ENCODE measurements around the gene FGG. TPM values are rescaled to one million over a fixed set of nuclear protein-coding genes. Genes with fewer than 3 reads are reported as not detected.

Gene FGG
- not detected for total RNA-seq

DNA sequence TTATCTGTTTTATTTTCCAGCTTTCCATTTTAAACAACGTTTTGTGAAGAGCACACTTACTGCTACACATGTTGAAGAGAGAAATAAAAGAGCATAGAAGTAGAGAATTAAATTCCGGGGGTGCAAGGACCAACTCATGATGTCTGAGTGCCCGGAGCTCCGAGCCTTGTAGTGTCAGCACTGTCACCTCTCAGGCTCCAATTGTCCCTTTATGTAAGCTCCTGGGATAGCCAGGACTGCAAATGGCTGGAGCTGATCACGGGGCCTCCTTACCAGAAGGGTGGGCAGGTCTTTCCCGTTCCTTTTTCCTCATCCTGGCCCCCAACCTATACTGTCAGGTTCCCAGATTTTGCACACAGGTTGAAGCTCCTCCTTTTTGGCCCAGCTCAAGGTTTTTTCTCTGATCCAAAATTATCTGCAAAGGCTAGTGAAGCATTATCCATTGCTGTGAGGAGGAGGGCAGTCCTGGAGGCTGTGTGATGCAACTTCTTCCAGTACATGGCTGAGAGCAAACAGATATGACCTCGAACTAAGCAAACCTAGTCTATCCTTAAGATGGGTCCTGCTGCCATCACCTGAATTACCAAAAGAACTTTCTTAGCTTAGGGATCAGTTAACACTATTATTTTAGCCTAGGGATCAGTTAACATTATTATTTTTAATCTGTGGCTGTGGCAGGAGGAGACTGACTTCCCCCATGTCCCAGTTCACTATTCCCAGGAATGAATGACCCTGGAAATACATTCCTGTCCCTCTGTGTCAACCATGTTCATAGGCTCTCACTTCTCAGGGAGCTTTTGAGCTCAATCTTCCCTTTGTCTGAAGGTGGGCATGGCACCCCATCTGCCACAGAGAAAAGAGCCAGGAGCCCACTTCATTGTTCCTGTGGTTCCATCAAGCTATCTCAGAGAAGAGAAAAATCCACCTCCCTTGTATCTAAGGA, at the start of gene FGG:
TSS of gene FGG (minus strand) at position 185 of the 943 bp plus-strand sequence. CDS start at position 138, 47 bp downstream.
- Histone ChIP-seq H3K36me3 (no peaks in the 10 kb centered on the region), H3K27me3 (peaks cover 13% of the 10 kb centered on the region), H3K27ac (no peak within 1 kb of the TSS), H3K4me3 (no peak within 1 kb of the TSS), H3K9me3 (no peaks in the 10 kb centered on the region), H3K4me1 (no peaks in the 10 kb centered on the region)
- TF ChIP-seq POLR2AphosphoS5 (IDR thresholded peaks at IDR 0.05) (no peak), EP300 (IDR thresholded peaks at IDR 0.05) (no peak), POLR2A (IDR thresholded peaks at IDR 0.05) (no peak), CTCF (IDR thresholded peaks at IDR 0.05) (no peak)
- 57 to 72% methylated on average over 6 to 7 of the region's 7 CpGs for WGBS, 2 donors (ENCODE audit: low coverage in 1 of 2)
- ATAC-seq: no peak

DNA sequence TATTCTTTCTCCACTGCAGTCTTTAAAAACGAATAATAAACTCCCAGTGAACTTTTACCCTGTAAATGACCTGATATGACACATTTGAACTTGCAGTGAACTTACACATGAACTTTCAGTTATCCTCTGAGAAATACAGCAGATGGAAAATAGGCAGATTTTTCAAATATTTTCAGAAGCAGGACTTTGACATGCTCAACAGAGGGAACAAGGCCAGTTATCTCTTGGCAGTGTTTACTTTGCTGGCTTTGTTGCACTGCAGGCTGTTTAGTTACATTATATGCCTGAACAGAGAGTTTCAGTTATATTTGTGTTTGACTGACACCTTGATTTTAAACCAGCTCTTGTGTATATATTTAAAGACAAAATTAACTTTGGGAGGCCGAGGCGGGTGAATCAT, 47.6 kb upstream of the FGG start:
- no peaks in the 10 kb centered on the region for H3K36me3 ChIP-seq
- no peak for ATAC-seq
- peak overlapping the region in 1 of 4 donors; percentile 40 for H3K27ac ChIP-seq
- no peak overlapping the region for H3K4me3 ChIP-seq
- 0 to 13% methylated on average over 3 of the region's 3 CpGs for WGBS, 2 donors (ENCODE audit: low coverage in 1 of 2)
- H3K27me3 ChIP-seq: no peaks in the 10 kb centered on the region
- no peaks in the 10 kb centered on the region for H3K9me3 ChIP-seq
- peaks cover 0 to 18% (median 7%) of the 10 kb centered on the region in 3 donors for H3K4me1 ChIP-seq
- no peak for TF ChIP-seq EP300 (IDR thresholded peaks at IDR 0.05)
- peak; percentile 46 for TF ChIP-seq POLR2AphosphoS5 (IDR thresholded peaks at IDR 0.05)

DNA sequence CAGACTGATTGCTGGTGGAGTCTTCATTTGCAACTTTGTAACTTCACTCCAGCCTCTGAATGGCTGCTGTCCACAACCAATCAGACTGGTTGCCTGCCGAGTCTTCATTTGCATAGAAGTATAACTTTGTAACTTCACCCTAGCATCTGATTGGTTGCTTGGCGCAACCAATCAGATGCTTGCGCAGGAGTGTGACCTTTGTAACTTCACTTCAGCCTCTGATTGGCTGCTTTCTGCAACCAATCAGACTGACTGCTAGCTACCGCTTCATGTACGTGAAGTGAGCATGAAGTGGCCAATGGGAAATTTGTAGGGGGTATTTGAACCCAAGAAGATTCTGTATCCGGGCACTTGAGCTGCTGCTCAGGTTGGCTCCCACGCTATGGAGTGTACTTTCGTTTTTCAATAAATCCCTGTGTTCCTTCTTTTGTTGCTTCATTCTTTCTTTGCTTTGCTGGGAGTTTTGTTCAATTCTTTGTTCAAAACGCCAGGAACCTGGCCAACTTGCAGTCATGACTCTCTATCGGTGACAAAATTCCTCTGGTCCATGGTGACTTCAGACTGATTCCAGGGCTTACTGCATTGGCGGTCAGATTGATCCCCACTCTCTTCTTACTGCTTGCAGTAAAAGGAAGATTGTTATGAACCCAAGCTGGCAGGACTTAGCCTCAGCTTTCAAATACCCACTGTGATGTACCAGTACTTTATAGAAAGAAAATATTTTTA, 46.4 kb upstream of the FGG start:
- WGBS, 2 donors (ENCODE audit: low coverage in 1 of 2): 39 to 74% methylated on average over 7 to 10 of the region's 11 CpGs
- Histone ChIP-seq H3K4me3 (no peak overlapping the region), H3K36me3 (no peaks in the 10 kb centered on the region), H3K27ac (peak overlapping the region in 1 of 4 donors; percentile 0), H3K4me1 (peaks cover 0 to 18% (median 7%) of the 10 kb centered on the region in 3 donors), H3K27me3 (no peaks in the 10 kb centered on the region), H3K9me3 (no peaks in the 10 kb centered on the region)
- no peak for ATAC-seq
- no peak for TF ChIP-seq POLR2A (IDR thresholded peaks at IDR 0.05)
- no peak for TF ChIP-seq POLR2AphosphoS5 (IDR thresholded peaks at IDR 0.05)
- TF ChIP-seq CTCF (IDR thresholded peaks at IDR 0.05): no peak
- TF ChIP-seq EP300 (IDR thresholded peaks at IDR 0.05): no peak

GRCh38 chr4:154643493-154643892, 31.0 kb upstream of the FGG start:
- Histone ChIP-seq H3K27ac (no peak overlapping the region), H3K4me3 (no peak overlapping the region), H3K27me3 (peaks cover 11% of the 10 kb centered on the region), H3K9me3 (no peaks in the 10 kb centered on the region), H3K4me1 (no peaks in the 10 kb centered on the region), H3K36me3 (no peaks in the 10 kb centered on the region)
- no peak for TF ChIP-seq POLR2A (IDR thresholded peaks at IDR 0.05)
- TF ChIP-seq CTCF (IDR thresholded peaks at IDR 0.05): no peak
- TF ChIP-seq POLR2AphosphoS5 (IDR thresholded peaks at IDR 0.05): no peak
- no peak for TF ChIP-seq EP300 (IDR thresholded peaks at IDR 0.05)
- WGBS, 2 donors (ENCODE audit: low coverage in 1 of 2): 76 to 86% methylated on average over 2 of the region's 2 CpGs
- no peak for ATAC-seq

GRCh38 chr4:154642373-154643009, 30.0 kb upstream of the FGG start:
- 76 to 78% methylated on average over 4 of the region's 5 CpGs for WGBS, 2 donors (ENCODE audit: low coverage in 1 of 2)
- Histone ChIP-seq H3K4me3 (no peak overlapping the region), H3K4me1 (no peaks in the 10 kb centered on the region), H3K27me3 (peaks cover 10% of the 10 kb centered on the region), H3K9me3 (no peaks in the 10 kb centered on the region), H3K36me3 (no peaks in the 10 kb centered on the region), H3K27ac (no peak overlapping the region)
- TF ChIP-seq EP300 (IDR thresholded peaks at IDR 0.05) (no peak), POLR2A (IDR thresholded peaks at IDR 0.05) (no peak), CTCF (IDR thresholded peaks at IDR 0.05) (no peak), POLR2AphosphoS5 (IDR thresholded peaks at IDR 0.05) (no peak)
- no peak for ATAC-seq
